ENCODE data around the gene CAT. TPM values are rescaled to one million over a fixed set of nuclear protein-coding genes. Genes with fewer than 3 reads are reported as not detected.
A peak's percentile ranks its signal among the peaks of the same experiment; 100 is the strongest.

The CAT gene
- total RNA-seq, 1 donor from 2014 or later: 44.3 TPM

DNA sequence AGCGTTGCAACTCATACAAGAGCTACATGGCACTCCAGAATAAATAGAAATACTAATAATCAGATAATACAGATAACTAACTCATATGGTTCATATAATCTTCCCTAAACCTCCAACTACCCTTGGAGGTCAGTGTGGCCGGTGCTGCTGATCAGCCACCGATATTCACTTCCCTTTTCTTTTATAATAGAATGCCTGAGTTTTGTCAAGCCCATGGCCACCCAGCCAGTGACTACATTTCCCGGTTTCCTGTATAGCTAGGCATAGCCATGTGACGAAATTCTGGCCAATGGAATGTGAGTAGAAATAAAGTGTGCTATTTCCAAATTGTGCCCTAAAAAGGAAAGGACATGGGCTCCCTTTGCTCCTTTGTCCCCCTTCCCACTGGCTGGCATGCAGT is 5.9 kb upstream of the CAT start:
- no peak for TF ChIP-seq CTCF (conservative IDR thresholded peaks at IDR 0.05; ENCODE audit: low read depth, low read length)
- DNase-seq (ENCODE audit: low read depth): no peak
- no peak overlapping the region for H3K4me3 ChIP-seq (ENCODE audit: low read depth, low read length)

- no peak for TF ChIP-seq CTCF (conservative IDR thresholded peaks at IDR 0.05; ENCODE audit: low read depth, low read length)
- no peak for DNase-seq (ENCODE audit: low read depth)
- no peak overlapping the region for H3K4me3 ChIP-seq (ENCODE audit: low read depth, low read length)
These were observed 4.8 kb upstream of the CAT start for GRCh38 chr11:34433899-34434298.

DNA sequence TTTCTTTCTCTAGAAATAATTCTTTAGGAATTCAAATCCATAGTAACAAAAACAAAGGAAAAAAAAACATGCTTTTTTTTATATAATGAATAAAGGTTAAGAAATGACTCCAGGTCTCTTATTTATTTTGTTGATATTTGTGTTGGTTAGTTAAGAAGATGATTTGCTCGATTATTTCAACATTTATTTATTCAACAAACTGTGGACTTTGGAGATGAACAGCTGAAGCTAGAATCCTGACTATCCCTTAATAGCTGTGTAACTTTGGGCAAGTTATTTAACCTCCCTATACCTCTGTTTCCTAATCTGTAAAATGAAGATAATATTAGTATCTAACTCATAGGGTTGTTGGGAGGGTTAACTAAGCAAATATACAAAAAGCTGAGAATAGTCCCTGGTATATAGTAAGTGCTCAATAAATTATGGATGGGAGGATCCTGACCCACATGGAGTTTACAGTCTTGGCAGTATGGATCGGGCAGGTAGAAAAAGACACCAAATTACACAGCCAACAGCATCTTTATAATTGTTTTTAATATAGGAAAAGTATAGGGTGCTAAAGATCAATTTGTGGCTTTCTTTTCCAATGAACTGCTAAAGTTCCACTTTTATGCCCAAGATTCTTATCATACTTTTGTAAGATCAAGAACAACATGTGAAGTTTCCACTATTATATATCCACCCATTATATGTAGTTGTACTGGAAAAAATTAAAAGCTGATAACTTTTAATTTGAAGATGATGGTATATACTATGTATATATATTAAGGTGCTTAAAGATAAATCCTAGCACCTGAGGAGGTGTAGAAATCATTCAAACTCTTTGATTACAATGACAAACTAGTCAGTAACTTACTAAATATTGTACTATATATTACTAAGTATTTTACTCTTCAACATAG is 1.3 kb upstream of the CAT start:
- TF ChIP-seq CTCF (conservative IDR thresholded peaks at IDR 0.05; ENCODE audit: low read depth, low read length): no peak
- peak overlapping the region; percentile 90 for H3K4me3 ChIP-seq (ENCODE audit: low read depth, low read length)

GRCh38 chr11:34439610-34440198 is 970 bp downstream of the CAT start:
- no peak for TF ChIP-seq CTCF (conservative IDR thresholded peaks at IDR 0.05; ENCODE audit: low read depth, low read length)
- H3K4me3 ChIP-seq (ENCODE audit: low read depth, low read length): peak overlapping the region; percentile 90
- no peak for DNase-seq (ENCODE audit: low read depth)

More for the DNA sequence above, 1.3 kb upstream of the CAT start:
- no peak for DNase-seq (ENCODE audit: low read depth)

DNA sequence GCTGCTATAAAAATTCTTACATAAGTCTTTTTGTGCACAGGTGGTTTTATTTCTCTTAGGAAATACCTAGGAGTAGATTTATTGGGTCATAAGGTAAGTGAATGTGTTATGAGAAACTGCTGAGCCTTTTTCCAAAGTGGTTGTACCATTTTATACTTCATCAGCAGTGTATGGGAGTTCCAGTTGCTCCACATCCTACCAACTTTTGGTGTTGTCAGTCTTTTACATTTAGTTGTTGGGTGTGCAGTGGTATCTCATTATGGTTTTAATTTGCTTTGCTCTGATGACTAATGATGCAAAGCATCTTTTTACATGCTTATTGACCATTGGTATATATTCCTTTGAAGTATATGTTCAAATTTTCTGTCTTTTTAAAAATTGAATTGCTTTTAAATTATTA is 3.1 kb downstream of the CAT start:
- no peak for TF ChIP-seq CTCF (conservative IDR thresholded peaks at IDR 0.05; ENCODE audit: low read depth, low read length)
- H3K4me3 ChIP-seq (ENCODE audit: low read depth, low read length): no peak overlapping the region
- no peak for DNase-seq (ENCODE audit: low read depth)

DNA sequence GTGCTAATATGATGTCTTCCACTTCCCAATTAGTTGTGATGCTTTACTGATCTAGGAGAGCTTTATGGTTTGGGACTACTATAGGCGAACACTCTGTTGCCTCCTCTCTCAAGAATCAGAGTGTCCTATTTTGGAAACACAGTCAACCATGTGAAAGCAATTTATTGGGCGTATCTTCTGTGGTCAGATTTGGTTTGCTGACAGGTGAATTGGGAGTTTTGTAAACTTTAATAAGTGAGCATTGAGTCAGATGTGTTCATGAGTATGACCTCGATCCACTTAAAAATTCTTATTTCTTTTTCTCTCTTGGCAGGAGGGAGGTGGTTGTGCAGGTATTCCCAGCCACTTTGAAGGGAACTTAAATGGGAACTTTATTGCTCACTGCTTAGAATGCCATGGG is 4.4 kb downstream of the CAT start:
- DNase-seq (ENCODE audit: low read depth): no peak
- no peak overlapping the region for H3K4me3 ChIP-seq (ENCODE audit: low read depth, low read length)
- TF ChIP-seq CTCF (conservative IDR thresholded peaks at IDR 0.05; ENCODE audit: low read depth, low read length): no peak

Data from epithelial cell of proximal tubule (primary cell).